ENCODE measurements around the gene MN1.

MN1 gene

DNA sequence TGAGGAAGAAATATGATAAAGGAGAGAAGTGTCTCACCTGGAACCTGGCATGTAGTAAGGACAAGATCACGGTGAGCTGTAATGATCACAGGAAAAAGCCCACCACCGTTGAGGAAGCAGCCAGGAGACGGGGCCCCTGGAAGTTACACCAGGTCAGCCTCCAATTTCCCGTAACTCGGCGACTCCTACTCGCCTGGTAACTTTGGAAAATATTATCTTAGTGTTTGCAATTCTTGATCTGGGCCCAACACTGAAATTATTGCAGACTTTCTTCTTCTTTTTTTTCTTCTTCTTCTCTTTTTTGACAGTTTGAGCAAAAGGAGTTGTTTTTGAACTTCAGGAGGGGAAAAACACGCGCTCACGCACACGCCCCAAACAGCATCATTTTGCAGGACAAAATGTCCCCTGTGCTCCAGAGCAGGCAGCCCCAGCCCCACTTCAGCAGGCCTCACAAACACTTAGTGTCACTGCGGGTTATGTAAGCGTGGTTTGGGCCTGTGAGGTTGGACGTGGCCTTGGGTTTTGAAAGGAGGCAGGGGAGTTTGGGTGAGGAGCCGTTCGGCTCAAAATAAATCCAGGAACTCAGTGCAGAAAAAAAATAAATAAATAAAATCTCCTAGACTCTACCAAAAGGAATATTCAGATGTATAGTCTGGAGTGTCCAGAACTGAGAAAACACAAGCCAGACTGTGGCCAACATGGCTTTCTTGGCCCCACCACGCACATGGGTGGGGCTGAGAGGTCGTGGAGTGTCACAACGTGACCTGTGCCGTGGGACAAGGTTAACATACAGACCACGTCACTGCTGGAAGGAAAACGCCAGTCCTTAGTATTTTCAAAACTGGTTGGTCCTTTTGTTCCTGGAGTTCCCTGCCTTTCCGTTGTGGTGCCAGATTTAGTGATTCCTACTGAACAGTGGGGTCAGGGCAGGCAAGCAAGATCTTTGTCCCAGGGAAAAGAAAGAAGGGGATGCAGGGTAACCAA lies 26.3 kb upstream of the MN1 start:
- TF ChIP-seq CTCF (IDR thresholded peaks at IDR 0.05) = no peak
- H3K4me3 ChIP-seq = no peak overlapping the region
- DNase-seq (ENCODE audit: low spot score) = peak; percentile 87
- peak overlapping the region; percentile 79 to 89 for H3K27ac ChIP-seq

GRCh38 chr22:27825174-27825573 lies 23.6 kb upstream of the MN1 start:
- Histone ChIP-seq H3K27ac (no peak overlapping the region), H3K4me3 (no peak overlapping the region)
- no peak for TF ChIP-seq CTCF (IDR thresholded peaks at IDR 0.05)
- DNase-seq (ENCODE audit: low spot score) = no peak

GRCh38 chr22:27823221-27823620 lies 21.7 kb upstream of the MN1 start:
- DNase-seq (ENCODE audit: low spot score) = no peak
- no peak for TF ChIP-seq CTCF (IDR thresholded peaks at IDR 0.05)
- Histone ChIP-seq H3K4me3 (no peak overlapping the region), H3K27ac (no peak overlapping the region)

- no peak for DNase-seq (ENCODE audit: low spot score)
Measured at GRCh38 chr22:27820896-27821866, 19.6 kb upstream of the MN1 start.

GRCh38 chr22:27816552-27816951 lies 15.0 kb upstream of the MN1 start:
- DNase-seq (ENCODE audit: low spot score) = no peak
- no peak for TF ChIP-seq CTCF (IDR thresholded peaks at IDR 0.05)
- no peak overlapping the region for H3K4me3 ChIP-seq
- H3K27ac ChIP-seq = no peak overlapping the region

More at GRCh38 chr22:27820896-27821866, 19.6 kb upstream of the MN1 start:
- Histone ChIP-seq H3K27ac (no peak overlapping the region), H3K4me3 (no peak overlapping the region)
- TF ChIP-seq CTCF (IDR thresholded peaks at IDR 0.05) = no peak

GRCh38 chr22:27815826-27816530 lies 14.4 kb upstream of the MN1 start:
- no peak for DNase-seq (ENCODE audit: low spot score)
- TF ChIP-seq CTCF (IDR thresholded peaks at IDR 0.05) = no peak
- Histone ChIP-seq H3K27ac (no peak overlapping the region), H3K4me3 (no peak overlapping the region)

All from coronary artery (tissue), 2 donors.